NCI-H1694 treated with DMSO at 0.1 percent for 48 hours (cell line): ENCODE measurements around the gene NRG2.

Experiments used
- DNase-seq: peaks from one replicate; lab custom pipeline; 2025; lab: John Stamatoyannopoulos, UW

NRG2 gene

GRCh38 chr5:139946440-139946839, 96.7 kb downstream of the NRG2 start:
- DNase-seq = no peak

GRCh38 chr5:139946006-139946405, 97.1 kb downstream of the NRG2 start:
- no peak for DNase-seq

- DNase-seq = no peak
Measured at GRCh38 chr5:139942243-139942642, 100.9 kb downstream of the NRG2 start.

GRCh38 chr5:139930406-139930805, 112.7 kb downstream of the NRG2 start:
- DNase-seq = no peak

GRCh38 chr5:139926797-139927503, 116.1 kb downstream of the NRG2 start:
- DNase-seq = no peak

- no peak for DNase-seq
Measured at GRCh38 chr5:139925650-139926640, 117.2 kb downstream of the NRG2 start.

- DNase-seq = no peak
Measured at GRCh38 chr5:139925216-139925562, 117.9 kb downstream of the NRG2 start.

GRCh38 chr5:139924294-139925215, 118.5 kb downstream of the NRG2 start:
- no peak for DNase-seq

GRCh38 chr5:139919308-139919707, 123.8 kb downstream of the NRG2 start:
- DNase-seq = no peak

GRCh38 chr5:139915834-139916233, 127.3 kb downstream of the NRG2 start:
- DNase-seq = no peak

GRCh38 chr5:139915266-139915665, 127.8 kb downstream of the NRG2 start:
- no peak for DNase-seq

GRCh38 chr5:139914218-139914807, 128.8 kb downstream of the NRG2 start:
- no peak for DNase-seq

GRCh38 chr5:139912804-139913203, 130.3 kb downstream of the NRG2 start:
- no peak for DNase-seq

- no peak for DNase-seq
Measured at GRCh38 chr5:139912158-139912557, 130.9 kb downstream of the NRG2 start.

GRCh38 chr5:139911425-139912120, 131.5 kb downstream of the NRG2 start:
- no peak for DNase-seq

GRCh38 chr5:139910901-139911300, 132.2 kb downstream of the NRG2 start:
- DNase-seq = no peak

- DNase-seq = no peak
Measured at GRCh38 chr5:139910036-139910435, 133.1 kb downstream of the NRG2 start.

GRCh38 chr5:139908749-139909148, 134.3 kb downstream of the NRG2 start:
- DNase-seq = no peak

GRCh38 chr5:139906661-139907060, 136.4 kb downstream of the NRG2 start:
- no peak for DNase-seq

GRCh38 chr5:139904816-139905661, 138.1 kb downstream of the NRG2 start:
- peak; percentile 45 for DNase-seq
